HG03565 (cell line): ENCODE measurements around the gene ANOS1.

ENCODE experiments used
- ATAC-seq: cut with Tn5 transposase; IDR thresholded peaks from one replicate; pipeline ENCODE4 v1.9.1; 2021; ENCODE audit warnings: mild to moderate bottlenecking, moderate library complexity; ENCODE audit not compliant: unreplicated experiment

ANOS1 gene

DNA sequence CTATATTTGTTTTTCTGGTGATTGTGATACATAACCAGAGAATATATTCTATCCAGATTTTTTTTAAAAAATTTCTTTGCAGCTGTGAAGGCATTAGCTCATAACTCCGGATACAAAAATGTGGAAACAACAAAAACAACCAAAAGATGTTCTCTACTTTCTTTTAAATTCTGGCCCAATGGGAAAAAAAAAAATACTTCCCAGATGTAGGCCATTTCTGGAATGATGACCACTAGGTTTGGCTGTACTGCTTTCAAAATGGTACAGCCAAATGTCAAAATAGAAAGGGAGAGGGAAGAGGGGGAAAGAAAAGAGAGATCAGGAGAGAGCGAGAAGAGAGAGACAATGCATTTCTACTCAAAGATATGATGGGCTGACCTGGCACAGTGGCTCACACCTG, 14.6 kb downstream of the ANOS1 start:
- no peak for ATAC-seq

DNA sequence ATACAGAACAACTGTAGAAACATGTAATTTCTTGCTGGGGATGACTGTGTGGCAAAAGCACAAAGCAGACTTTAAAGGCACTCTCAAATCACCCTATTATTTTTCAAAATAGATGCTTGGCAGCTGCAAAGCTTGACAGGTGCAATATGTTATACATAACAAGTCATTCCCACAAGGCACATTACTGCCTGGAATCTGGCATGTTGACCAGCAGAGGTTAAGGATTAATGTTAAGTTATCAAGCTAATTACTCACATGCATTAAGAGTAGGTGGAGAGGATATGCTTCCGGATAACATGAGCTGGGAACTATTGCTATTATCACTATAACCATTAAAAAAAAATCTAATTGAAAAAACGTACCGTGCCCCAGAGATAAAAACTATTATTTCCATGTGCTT, 17.8 kb downstream of the ANOS1 start:
- ATAC-seq, result no peak

DNA sequence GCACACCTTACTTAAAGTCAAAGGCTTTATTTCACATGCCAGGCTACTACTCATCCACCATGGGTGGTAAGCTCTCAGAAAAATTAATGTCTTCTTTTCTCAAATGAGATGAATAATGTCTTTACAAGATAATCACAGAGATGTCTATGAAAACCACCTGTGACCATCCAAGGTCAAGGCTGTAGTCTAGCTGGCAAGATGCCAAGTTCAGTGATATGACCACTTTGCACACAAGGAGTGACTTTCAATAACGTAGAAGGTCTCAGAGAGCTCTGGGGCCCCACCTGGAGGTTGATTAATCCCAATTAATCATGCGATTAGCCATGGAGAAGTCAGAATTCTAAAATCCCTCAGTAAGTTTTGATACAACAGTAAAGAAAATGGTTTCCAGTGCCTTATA, 20.5 kb downstream of the ANOS1 start:
- ATAC-seq, result no peak

DNA sequence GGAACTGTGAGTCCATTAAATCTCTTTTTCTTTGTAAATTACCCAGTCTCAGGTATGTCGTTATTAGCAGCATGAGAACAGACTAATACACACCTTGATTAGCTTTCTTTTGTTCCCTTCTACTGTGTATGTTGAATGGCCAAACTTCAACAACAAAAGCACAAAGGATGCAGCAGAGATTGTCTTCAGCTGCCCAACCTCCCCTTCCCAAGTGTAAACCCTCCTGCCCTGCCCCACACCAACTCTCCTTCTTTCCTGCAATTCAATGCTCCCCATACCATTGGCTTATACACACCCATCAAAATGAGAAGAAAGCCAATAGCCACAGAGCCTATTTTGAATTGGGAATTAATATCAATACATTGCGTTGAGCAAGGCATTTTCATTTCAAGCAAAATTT, 27.8 kb downstream of the ANOS1 start:
- ATAC-seq, result no peak

DNA sequence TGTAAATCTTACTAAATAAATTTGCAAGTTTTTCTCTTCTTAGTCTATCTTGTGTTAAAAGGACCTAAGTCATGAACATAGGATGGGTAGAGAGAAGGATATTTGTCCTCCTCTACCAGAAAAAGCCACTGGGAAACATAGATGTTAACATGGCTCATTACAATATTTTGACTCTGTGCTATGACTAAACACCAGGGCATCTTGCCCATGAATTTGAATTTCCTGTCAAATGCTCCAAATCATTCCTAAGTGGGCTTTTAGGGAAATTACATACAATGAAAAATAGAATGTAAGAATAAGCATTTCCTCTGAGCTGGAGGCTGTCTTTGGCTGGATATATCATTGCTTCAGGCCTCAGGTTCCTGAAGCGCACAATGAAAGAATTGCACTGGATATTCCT, 39.1 kb downstream of the ANOS1 start:
- no peak for ATAC-seq

DNA sequence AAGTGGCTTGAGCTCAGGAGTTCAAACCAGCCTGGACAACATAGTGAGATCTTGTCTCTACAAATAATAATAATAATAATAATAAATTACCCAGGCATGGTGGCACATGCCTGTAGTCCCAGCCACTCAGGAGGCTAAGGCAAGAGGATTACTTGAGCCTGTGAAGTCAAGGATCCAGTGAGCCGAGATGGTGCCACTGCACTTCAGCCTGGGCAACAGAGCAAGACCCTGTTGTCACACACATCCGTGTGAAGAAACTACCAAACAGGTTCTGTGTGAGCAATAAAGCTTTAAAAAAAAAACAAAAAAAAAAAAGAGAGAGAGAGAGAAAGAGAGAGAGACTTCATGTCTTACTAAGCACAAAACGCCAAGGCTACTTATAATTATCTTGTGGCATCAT, 42.5 kb downstream of the ANOS1 start:
- ATAC-seq, result no peak

DNA sequence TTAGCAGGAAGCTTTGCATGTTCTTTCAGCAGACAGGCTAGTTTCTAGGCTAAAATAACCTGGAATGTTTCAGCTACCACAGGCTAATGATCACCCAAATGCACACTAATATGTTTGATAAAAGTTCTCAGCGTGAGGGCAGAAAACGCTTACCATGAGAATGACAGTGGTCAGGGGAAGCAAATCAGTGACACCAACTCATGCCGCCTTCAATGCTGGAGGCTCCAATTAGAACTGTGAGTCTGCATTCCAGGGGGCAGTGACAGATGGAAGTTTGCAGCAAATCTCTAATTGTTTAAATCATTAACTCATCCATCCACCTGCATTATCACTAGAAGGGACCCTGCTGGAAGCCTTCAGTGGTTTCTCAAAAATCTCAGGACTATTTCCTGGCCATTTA, 43.2 kb downstream of the ANOS1 start:
- no peak for ATAC-seq

DNA sequence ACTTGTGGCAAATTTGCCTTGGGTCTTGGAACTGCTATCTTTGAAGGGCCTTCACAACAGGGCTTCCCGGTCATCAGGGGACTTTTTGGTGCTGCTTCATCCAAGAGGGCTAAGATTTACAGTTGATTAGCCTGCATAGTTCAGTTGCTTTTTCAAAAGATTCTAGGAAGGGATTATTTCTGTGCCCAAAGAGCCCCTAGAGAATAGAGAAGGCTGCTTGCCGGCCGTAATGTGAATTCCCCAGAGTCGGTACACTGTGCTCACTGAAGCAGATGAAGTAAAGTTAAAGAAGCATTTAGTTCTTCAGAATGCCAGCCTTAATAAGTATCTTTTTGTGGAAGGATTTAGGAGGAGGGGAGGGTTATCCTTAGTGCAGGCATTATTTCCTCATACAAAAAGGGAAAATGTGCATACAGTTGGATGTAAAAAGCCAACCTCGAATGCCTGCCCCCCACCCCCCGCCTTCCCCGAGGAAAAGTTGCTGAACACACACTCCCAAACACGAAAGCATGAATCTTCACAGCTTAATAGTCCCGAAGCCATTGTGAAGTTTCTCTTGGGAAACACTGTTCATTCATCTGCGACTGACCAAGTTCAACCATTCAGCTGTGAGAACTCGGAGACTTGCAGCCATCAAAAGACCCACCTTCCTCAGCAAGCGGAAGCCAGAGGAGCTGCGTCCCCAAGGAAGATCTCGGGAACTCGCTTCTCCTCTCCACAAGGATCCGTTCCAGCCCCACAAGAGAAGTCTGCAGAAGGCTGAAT, 47.6 kb downstream of the ANOS1 start:
- ATAC-seq, result no peak

DNA sequence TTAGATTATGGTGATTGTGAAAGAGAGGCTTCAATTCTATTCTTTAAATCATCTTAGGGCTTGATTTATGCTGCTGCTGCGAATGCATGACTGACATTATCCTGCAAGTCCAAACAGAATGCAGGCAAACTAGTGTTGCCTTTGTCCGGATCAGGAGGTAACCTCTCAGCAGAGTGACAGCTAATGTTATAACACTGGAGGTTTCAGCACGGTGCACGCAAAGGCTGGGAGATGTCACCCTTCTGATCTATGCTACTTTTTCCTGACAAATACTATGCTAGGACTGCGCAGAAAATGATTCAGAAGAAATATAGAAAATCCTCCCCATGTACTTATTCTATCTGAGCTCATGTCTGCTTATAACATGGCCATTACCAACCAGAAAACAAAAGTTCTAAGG, 48.2 kb downstream of the ANOS1 start:
- ATAC-seq, result no peak

DNA sequence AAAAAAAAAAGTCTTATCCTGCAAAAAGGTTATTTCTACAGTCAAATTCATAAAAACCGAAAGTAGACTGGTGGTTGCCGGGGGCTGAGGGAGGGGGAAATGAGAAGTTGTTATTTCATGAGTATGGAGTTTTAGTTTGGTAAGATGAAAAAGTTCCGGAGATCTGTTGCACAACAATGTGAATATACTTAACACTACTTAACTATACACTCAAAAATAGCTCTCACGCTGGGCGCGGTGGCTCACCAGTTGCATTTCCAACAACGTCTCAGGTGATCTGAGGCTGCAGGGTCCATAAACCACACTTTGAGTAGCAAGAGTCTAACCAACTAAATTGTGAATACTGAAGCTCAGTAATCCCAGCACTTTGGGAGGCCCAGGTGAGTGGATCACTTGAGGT, 52.4 kb downstream of the ANOS1 start:
- ATAC-seq, result no peak

DNA sequence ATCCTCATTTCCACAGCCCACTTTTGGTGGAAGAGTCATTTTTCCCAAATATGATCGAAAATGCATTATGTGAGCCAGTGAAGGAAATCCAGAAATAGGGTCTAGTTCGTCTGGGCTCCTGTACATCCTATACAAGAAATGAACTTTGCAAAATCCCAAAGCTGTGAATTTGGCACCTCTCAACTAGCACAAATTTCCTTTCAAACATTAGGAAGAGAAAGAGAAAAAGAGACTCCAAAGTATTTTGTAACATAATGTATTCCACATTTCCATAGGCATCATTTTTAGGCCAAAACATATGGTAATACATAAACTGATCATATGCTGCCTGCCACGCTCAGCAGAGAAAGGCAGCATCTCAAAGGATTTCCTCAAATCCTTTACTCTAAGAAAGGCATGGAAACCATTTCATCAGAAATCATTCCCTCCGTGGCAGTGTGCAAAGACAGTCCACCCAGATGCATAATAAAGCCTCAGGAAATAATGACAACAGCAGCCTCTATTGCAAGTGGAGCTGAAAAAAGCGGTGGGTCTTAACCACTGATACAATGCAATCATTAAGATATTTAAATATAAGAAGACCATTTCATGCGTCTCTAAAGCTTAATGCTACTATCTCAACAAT, 56.8 kb downstream of the ANOS1 start:
- ATAC-seq, result no peak

DNA sequence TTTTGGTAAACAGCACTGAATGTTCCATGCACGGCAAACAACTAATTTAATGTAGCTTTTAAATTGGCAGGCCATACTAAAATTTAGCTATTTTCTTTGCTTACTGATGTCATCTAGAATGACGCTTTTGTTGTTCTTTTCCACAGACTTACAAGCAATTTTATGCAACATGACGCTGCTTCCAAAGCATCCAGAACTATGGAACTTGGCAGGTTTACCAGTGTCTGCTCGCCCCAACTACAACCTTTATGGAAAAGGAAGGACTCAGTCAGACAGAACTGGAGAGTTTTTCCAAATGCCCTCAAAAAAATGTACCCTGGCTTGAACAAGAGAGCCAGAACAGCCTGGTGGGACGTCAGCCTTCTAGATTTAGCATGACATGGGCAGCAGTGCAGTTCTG, 58.7 kb downstream of the ANOS1 start:
- no peak for ATAC-seq

DNA sequence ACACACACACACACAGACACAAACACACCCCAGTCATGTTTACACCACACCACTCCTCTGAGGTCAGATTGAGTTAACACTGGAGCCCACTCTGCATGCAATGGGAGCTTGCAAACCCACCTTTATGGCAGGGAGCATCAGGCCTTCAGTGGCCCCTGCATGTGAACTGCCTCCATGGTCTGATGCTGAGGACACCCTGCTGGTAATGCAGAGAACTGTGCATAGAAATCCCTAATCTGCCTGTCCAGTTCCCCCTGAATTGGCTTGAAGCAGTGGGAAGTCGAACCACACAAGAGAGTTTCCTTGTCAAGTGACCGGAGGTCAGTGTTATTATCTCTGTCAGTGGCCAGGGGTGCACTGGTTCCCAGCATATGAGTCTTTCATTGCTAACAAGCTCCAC, 59.8 kb downstream of the ANOS1 start:
- ATAC-seq, result no peak

DNA sequence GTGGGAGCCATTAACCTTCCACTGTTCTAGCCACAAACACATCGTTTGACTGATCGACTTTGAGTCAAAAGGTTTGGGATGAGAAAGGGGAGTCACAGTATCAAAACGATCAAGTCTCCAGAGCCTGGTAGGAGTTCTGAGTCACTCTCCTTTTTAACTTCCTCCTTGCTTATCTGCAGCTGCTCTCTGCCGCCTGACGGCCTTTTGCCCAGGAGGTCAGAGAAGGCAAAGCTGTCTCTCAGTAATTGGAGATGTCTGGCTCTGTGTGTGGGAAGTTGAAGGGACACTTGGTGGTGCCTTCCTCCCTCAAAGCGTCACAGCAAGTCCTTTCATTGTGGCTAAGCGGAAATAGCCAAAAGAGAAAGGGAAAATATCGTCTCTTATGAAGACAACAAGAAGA, 63.1 kb downstream of the ANOS1 start:
- ATAC-seq, result no peak

DNA sequence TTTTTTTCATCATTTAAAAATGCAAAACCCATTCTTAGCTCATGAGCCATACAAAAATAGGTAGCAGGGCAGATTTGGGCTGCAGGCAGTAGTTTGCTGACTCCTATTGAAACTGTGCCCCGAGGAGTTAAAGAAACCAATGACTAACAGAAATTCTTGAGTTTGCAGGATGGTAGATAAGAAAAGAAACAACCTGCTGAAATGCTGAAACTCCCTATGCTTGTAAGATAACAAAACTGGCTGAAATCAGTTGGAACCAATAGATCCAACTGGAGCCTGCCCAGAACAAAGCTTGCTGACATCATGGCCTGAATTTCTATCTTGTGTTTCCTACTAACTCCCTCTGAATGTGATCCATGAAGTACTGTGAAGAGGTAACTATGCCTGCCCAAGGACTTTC, 68.6 kb downstream of the ANOS1 start:
- no peak for ATAC-seq

DNA sequence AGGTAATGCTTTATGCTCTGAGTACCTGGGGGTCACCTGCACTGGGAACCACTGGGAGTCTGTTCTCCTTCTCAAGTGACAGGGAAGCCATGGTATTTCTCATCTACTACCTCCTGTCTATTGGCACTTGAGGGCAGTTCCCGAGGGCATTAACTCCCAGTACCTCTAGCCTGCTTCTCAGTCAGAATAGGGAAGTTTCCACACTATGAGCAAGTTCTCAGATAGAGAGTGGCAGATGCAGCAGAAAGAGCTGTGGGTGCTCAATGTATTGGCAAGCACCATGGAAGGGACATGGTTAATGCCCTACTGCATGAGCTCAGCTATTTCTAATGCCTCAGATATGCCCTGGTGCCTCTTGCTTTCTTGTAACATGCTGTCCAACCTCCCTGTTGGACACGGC, 74.1 kb downstream of the ANOS1 start:
- no peak for ATAC-seq

DNA sequence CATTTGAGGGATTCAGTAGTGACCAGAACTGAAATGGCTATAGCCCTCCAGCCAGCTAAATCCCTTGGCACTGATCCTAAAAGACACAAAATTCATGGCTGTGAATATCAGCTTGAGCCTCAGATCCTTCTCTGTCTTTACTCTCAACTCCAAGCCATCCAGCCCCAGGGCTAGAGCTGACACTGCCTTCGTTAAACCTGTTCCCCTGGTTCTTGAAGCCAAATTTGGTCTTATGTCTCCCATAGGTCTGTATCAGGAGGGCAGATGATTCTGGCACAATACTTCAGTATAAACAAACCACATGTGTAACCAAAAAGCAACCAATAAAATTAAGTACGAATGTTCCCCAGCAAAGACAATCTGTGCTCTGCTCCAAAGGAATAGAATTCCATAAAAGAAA, 78.0 kb downstream of the ANOS1 start:
- no peak for ATAC-seq

DNA sequence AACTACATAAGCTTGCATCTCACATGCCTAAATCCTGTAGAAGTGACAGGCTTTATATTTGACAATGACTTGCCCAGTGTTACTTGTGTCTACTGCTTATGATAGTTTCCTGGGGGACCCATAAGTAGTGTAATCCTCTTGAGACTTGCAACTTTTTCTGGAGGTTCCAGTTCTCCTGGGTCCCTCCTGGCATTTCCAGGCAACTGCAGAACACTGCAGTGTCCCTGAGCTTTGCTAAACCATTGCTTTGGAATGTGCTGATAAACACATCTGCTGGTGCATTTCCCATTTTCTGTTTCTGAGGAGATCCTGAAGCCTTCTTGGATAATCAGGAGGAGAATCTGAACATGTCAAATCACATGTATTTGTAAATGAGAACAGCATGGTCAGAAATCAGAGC, 82.0 kb downstream of the ANOS1 start:
- ATAC-seq, result no peak

DNA sequence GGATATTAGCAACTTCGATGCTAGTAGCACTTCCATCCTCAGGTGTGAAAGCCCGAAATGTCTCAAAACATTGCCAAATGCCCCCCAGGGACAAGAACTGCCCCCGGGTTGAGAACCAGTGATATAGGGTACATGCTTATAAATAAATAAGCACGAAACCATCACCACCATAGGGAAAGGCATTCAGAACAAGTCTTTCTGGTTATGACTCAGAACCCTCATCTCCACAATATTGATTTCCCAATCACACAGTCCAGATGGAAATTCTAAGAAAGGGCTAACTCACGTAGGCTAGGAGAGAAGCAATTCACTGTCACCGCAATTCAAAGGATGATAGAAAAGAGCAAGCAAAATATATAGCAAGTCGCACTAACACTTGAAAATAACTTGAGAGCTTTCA, 84.8 kb downstream of the ANOS1 start:
- no peak for ATAC-seq

DNA sequence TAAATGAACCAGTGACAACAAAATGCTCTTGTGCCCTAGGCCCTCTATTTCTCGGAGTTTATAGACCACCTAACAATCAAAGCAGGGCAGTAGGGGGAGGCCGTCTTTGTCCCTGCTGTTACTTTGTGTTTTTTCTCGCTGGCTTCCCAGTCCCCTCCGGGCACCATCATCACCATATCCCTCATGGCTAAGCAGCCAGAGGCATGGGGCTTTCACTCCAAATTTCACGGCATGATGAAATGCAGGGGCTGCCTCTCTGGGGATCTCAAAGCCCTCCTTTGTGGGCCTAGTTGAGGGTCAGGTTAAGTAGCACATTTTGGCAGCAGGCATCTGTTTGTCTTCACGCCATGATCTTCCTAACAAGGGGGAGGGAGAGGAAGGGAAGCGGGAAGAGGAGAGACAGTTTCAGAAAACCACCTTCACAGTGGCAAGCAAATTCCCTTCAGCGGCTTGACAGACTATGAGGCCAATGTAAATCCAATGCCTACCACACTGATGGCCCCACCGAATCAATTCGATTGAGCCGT, 91.9 kb downstream of the ANOS1 start:
- no peak for ATAC-seq

DNA sequence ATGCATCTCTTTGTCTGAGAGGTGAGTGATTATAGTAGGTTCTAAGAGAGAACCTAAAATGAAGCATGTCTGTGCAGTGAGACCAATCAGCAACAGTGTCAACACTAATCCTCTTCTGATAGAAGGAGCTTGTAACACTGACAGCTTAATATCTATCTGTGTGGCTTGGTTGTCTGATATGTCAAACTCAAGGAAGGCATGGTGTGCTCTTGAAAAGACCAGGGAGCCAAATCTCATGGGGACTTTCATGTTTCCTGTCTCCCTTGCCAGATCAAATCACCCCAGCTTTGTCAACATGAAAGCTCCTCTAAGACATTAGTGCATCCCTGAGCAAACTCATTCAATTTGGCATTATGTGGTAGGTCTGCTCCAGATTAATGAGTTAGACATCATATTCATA, 95.4 kb downstream of the ANOS1 start:
- no peak for ATAC-seq

DNA sequence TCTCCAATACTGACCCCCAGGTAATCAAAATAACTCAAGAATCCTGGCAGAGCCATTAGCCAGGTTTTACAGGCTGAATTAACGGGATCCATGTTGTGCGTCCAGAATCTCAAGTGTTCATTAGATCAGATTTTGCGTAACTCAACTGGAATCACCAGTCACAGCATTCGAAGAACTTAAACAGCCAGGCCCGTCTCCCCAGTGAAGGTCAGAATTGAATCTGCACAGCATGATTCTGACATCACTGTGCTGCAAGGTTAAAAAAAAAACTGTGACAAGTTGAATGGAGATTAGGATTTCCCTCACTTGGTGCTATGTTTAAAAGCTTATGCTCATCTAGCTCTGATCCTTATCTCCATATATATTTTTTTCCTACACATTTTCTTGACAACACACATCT, 96.1 kb downstream of the ANOS1 start:
- ATAC-seq, result no peak

DNA sequence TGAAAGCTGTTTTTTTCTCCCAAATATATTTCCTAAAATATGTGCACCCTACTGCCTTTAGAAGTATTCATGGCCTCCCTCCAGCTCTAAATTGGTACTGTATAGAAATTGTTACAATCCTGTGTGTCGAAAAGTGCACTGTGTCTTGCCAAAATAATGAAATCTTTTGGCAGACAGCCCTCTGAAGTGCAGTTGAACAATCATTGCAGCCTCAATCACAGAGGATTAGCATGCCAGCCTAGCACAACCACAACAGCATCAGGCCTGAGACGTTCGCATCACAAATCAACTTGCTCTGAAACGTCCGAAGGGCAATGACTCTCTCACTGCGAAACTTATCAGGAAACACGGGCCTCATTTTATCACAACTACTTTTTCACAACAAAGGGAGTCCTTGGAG, 99.0 kb downstream of the ANOS1 start:
- ATAC-seq, result no peak
